ENCODE measurements around the gene OR10AD1. TPM values are rescaled to one million over a fixed set of nuclear protein-coding genes. Genes with fewer than 3 reads are reported as not detected.
"Not testable (repeated sequence)": the region's sequence is repeated elsewhere in the genome, so short reads cannot be mapped to it uniquely, and the experiment has no call there.

Gene OR10AD1, protein sequence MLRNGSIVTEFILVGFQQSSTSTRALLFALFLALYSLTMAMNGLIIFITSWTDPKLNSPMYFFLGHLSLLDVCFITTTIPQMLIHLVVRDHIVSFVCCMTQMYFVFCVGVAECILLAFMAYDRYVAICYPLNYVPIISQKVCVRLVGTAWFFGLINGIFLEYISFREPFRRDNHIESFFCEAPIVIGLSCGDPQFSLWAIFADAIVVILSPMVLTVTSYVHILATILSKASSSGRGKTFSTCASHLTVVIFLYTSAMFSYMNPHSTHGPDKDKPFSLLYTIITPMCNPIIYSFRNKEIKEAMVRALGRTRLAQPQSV
- total RNA-seq (not detected), total RNA-seq (0 reads per million in 29 experiments)
- not detected for total RNA-seq (2013)

- ChIA-PET POLR2A (no interaction called here), CTCF (interaction anchor here in 1 of 2 donors (1.6 kb wide), 1 partner anchor 14 kb away, joined by 6 read pairs; no protein-coding TSS in a partner anchor)
- peaks cover 8 to 34% of the 10 kb centered on the region in 2 experiments for H3K4me1 ChIP-seq (ENCODE audit: control insufficient read depth in 1 of 2, extremely low read depth in 1 of 2, insufficient read depth in 2 of 2, low read length in 2 of 2)
- Mint-ChIP-seq H3K27ac (peak within 1 kb of the TSS in 1 of 2 donors; percentile 100), H3K4me1 (peaks cover 43 to 47% (median 46%) of the 10 kb centered on the region in 3 donors), H3K9me3 (peaks cover 22 to 46% (median 32%) of the 10 kb centered on the region in 3 donors), H3K36me3 (peaks cover 55% of the 10 kb centered on the region), H3K27me3 (no peaks in the 10 kb centered on the region), H3K4me3 (peak within 1 kb of the TSS in 1 of 3 donors; percentile 21)
- H3K27me3 ChIP-seq (replicated peaks in 1 of 2; ENCODE audit: control insufficient read depth in 2 of 2, extremely low read depth in 1 of 2, insufficient read depth in 2 of 2, low read length in 1 of 2), result peaks cover 0 to 3% of the 10 kb centered on the region in 2 experiments
- no peak within 1 kb of the TSS for H3K27ac ChIP-seq (ENCODE audit: low read length)
- H3K36me3 ChIP-seq (ENCODE audit: control insufficient read depth in 2 of 2, extremely low read depth in 1 of 2, insufficient read depth in 1 of 2, low read length in 1 of 2), result peaks cover 0 to 3% of the 10 kb centered on the region in 2 donors
- DNase-seq (no peak), ATAC-seq (replicated peaks in 1 of 4) (no peak)
- no peak within 1 kb of the TSS for H3K4me3 ChIP-seq (ENCODE audit: control insufficient read depth in 1 of 2, extremely low read depth in 1 of 2, low read length in 1 of 2)
- 93% methylated on average over 3 of the region's 4 CpGs for WGBS (ENCODE audit: insufficient coverage)
- H3K9me3 ChIP-seq, result peaks cover 10% of the 10 kb centered on the region
These were observed at the start of gene OR10AD1 for GRCh38 chr12:48203192-48203591. Gene OR10AD1, minus strand, starts transcription at chr12:48203292. Its CDS starts 0 bp downstream, at chr12:48203292.

DNA sequence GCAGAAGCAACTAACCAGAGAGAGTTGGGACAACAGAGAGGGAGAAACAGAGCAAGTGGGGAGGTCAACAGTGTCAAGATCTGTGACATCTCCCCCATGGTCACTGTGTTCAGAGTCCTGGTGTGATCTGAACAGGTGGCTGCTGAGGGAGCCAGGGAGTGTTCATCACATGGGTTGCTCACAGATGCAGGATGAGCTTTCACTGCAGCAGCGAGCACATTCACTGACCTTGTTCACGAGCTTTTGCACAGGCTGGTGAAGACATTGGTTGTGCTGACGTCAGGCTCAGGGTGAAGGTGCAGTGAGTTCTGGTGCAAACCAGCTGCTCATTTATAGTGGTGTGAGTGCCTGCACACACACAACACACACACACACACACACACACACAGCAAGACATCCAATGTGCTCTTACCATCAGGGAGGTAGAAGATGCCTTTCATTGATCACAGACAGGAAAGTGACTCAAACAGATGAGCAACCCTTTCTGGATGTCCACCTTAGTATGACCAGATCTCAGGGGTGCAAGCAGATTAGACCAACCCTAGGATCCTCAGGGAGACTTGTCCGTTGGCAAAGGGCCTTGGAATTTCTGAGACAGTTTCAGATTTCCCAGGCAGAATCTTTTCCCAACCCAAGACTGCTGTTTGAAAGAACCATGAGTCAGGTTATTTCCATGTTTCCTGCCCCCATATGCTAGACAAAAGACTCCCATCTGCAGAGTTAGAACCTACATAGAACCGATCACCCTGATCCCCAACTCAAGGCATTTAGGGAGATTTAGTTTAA lies 44.3 kb upstream of the OR10AD1 start:
- H3K9me3 Mint-ChIP-seq, result peaks cover 0 to 6% (median 2%) of the 10 kb centered on the region in 3 donors
- Histone ChIP-seq H3K36me3 (ENCODE audit: control insufficient read depth in 2 of 2, extremely low read depth in 1 of 2, insufficient read depth in 1 of 2, low read length in 1 of 2) (no peaks in the 10 kb centered on the region), H3K27me3 (replicated peaks in 1 of 2; ENCODE audit: control insufficient read depth in 2 of 2, extremely low read depth in 1 of 2, insufficient read depth in 2 of 2, low read length in 1 of 2) (peaks cover 0 to 5% of the 10 kb centered on the region in 2 experiments), H3K4me1 (ENCODE audit: control insufficient read depth in 1 of 2, extremely low read depth in 1 of 2, insufficient read depth in 2 of 2, low read length in 2 of 2) (no peaks in the 10 kb centered on the region), H3K9me3 (no peaks in the 10 kb centered on the region), H3K27ac (ENCODE audit: low read length) (no peak overlapping the region), H3K4me3 (ENCODE audit: control insufficient read depth in 1 of 2, extremely low read depth in 1 of 2, low read length in 1 of 2) (no peak overlapping the region)
- ATAC-seq (replicated peaks in 1 of 4), result no peak
- DNase-seq, result no peak
- H3K36me3 Mint-ChIP-seq, result no peaks in the 10 kb centered on the region
- H3K4me1 Mint-ChIP-seq, result no peaks in the 10 kb centered on the region
- no peak overlapping the region for H3K27ac Mint-ChIP-seq
- POLR2A ChIA-PET, result no interaction called here
- H3K27me3 Mint-ChIP-seq, result peaks cover 13 to 30% of the 10 kb centered on the region in 2 donors
- CTCF ChIA-PET, result interaction anchor here in 1 of 2 donors (0.7 kb wide), 1 partner anchor 15 kb away, joined by 3 read pairs; no protein-coding TSS in a partner anchor
- WGBS (ENCODE audit: insufficient coverage), result 50% methylated on average over 1 of the region's 5 CpGs
- no peak overlapping the region for H3K4me3 Mint-ChIP-seq

DNA sequence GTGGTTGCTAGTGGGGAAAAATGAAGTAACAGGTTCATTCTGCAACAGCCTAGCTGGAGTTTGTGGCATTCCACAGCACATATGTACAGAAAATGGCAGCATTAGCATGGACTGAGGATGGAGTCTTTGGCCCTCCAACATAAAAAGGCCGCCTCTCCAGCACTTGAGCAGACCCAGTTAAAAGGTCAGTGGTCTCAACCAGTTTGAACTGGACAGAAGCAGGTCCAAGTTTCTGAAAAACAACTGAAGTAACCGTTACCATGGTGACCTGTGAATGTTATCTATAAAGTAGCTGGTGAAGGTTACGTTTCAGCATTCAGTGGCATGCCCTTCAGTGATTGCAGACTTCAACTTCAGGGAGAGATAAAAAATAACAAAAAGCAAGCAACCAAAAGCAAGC lies 34.1 kb upstream of the OR10AD1 start:
- H3K27ac Mint-ChIP-seq, result no peak overlapping the region
- peaks cover 0 to 3% (median 2%) of the 10 kb centered on the region in 3 donors for H3K9me3 Mint-ChIP-seq
- POLR2A ChIA-PET, result interaction anchor here in 1 of 2 donors (0.6 kb wide), 1 partner anchor 33 kb away, joined by 3 read pairs; no protein-coding TSS in a partner anchor
- no peaks in the 10 kb centered on the region for H3K4me1 Mint-ChIP-seq
- H3K36me3 Mint-ChIP-seq, result no peaks in the 10 kb centered on the region
- Histone ChIP-seq H3K27ac (ENCODE audit: low read length) (no peak overlapping the region), H3K27me3 (replicated peaks in 1 of 2; ENCODE audit: control insufficient read depth in 2 of 2, extremely low read depth in 1 of 2, insufficient read depth in 2 of 2, low read length in 1 of 2) (peaks cover 0 to 2% of the 10 kb centered on the region in 2 experiments), H3K9me3 (peaks cover 3% of the 10 kb centered on the region), H3K4me1 (ENCODE audit: control insufficient read depth in 1 of 2, extremely low read depth in 1 of 2, insufficient read depth in 2 of 2, low read length in 2 of 2) (no peaks in the 10 kb centered on the region), H3K36me3 (ENCODE audit: control insufficient read depth in 2 of 2, extremely low read depth in 1 of 2, insufficient read depth in 1 of 2, low read length in 1 of 2) (no peaks in the 10 kb centered on the region), H3K4me3 (ENCODE audit: control insufficient read depth in 1 of 2, extremely low read depth in 1 of 2, low read length in 1 of 2) (no peak overlapping the region)
- WGBS (ENCODE audit: insufficient coverage), result 100% methylated on average over 1 of the region's 3 CpGs
- H3K4me3 Mint-ChIP-seq, result no peak overlapping the region
- ATAC-seq (replicated peaks in 1 of 4), result no peak
- CTCF ChIA-PET, result no interaction called here
- DNase-seq, result no peak
- H3K27me3 Mint-ChIP-seq, result peaks cover 8% of the 10 kb centered on the region in 2 donors

DNA sequence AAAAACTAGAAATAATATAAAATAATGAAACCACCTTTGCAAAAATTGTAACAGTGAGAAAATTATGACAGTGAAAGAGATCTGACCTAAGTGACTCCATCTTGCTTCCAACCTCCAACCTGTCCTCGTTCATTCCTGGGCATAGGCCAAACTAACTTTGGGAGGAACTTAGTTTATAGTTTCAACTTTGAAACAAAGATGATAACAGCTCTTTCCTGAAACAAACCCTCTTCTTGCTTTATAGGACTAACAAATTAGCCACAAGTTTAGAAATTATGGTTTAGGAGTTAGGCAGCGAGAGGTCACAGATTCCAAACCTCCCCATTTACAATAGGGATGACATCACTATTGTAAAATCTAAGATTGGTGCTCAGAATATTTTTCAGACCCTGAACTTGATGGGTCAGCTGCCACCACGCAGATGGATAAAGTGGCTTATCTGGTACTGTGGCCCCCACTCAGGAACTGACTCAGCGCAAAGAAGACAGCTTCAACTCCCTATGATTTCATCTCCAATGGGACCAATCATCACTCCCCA lies 32.8 kb upstream of the OR10AD1 start:
- no peaks in the 10 kb centered on the region for H3K4me1 ChIP-seq (ENCODE audit: control insufficient read depth in 1 of 2, extremely low read depth in 1 of 2, insufficient read depth in 2 of 2, low read length in 2 of 2)
- no peak overlapping the region for H3K4me3 Mint-ChIP-seq
- POLR2A ChIA-PET, result interaction anchor here in 1 of 2 donors (0.5 kb wide), 1 partner anchor 20 kb away, joined by 4 read pairs; no protein-coding TSS in a partner anchor
- no peaks in the 10 kb centered on the region for H3K36me3 Mint-ChIP-seq
- peaks cover 0 to 2% of the 10 kb centered on the region in 2 experiments for H3K27me3 ChIP-seq (replicated peaks in 1 of 2; ENCODE audit: control insufficient read depth in 2 of 2, extremely low read depth in 1 of 2, insufficient read depth in 2 of 2, low read length in 1 of 2)
- no peak overlapping the region for H3K4me3 ChIP-seq (ENCODE audit: control insufficient read depth in 1 of 2, extremely low read depth in 1 of 2, low read length in 1 of 2)
- H3K4me1 Mint-ChIP-seq, result no peaks in the 10 kb centered on the region
- peaks cover 0 to 9% (median 3%) of the 10 kb centered on the region in 3 donors for H3K9me3 Mint-ChIP-seq
- H3K27ac Mint-ChIP-seq, result no peak overlapping the region
- CTCF ChIA-PET, result no interaction called here
- no peak for DNase-seq
- no peak for ATAC-seq (replicated peaks in 1 of 4)
- 81% methylated on average over 2 of the region's 4 CpGs for WGBS (ENCODE audit: insufficient coverage)
- no peak overlapping the region for H3K27ac ChIP-seq (ENCODE audit: low read length)
- H3K27me3 Mint-ChIP-seq, result peaks cover 6 to 8% of the 10 kb centered on the region in 2 donors
- H3K9me3 ChIP-seq, result no peaks in the 10 kb centered on the region
- no peaks in the 10 kb centered on the region for H3K36me3 ChIP-seq (ENCODE audit: control insufficient read depth in 2 of 2, extremely low read depth in 1 of 2, insufficient read depth in 1 of 2, low read length in 1 of 2)

DNA sequence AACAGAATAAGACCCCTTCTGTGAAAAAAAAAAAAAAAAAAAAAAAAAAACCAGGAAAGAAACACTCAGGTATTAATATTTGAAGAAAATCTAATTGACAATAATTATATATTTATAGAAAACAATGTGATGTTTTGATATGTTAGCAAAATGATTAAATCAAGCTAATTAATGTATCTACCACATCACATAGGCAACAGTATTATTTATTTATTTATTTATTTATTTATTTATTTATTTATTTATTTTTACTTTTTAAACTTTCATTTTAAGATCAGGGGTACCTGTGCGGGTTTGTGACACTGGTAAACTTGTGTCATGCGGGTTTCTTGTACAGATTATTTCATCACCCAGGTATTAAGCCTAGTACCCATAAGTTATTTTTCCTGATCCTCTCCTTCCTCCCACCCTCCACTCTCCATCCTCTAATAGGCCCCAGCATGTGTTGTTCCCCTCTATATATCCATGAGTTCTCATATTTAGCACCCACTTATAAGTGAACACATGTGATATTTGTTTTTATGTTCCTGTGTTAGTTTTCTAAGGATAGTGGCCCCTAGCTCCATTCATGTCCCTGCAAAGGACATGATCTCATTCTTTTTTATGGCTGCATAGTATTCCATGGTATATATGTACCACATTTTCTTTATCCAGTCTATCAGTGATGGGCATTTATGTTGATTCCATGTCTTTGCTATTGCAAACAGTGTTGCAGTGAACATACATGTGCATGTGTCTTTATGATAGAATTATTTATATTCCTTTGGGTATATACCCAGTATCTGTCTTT lies 28.3 kb upstream of the OR10AD1 start:
- CTCF ChIA-PET, result interaction anchor here (0.5 to 0.9 kb wide), 4 partner anchors 20 to 194 kb away, joined by 3 to 6 read pairs (median 4); no protein-coding TSS in a partner anchor
- H3K9me3 ChIP-seq; ATAC-seq (replicated peaks in 1 of 4); H3K27ac Mint-ChIP-seq; H3K4me1 ChIP-seq (ENCODE audit: control insufficient read depth in 1 of 2, extremely low read depth in 1 of 2, insufficient read depth in 2 of 2, low read length in 2 of 2); POLR2A ChIA-PET; H3K4me3 ChIP-seq (ENCODE audit: control insufficient read depth in 1 of 2, extremely low read depth in 1 of 2, low read length in 1 of 2); DNase-seq; H3K36me3 Mint-ChIP-seq; H3K36me3 ChIP-seq (ENCODE audit: control insufficient read depth in 2 of 2, extremely low read depth in 1 of 2, insufficient read depth in 1 of 2, low read length in 1 of 2); H3K4me1 Mint-ChIP-seq; H3K4me3 Mint-ChIP-seq; H3K27me3 ChIP-seq (replicated peaks in 1 of 2; ENCODE audit: control insufficient read depth in 2 of 2, extremely low read depth in 1 of 2, insufficient read depth in 2 of 2, low read length in 1 of 2); H3K27ac ChIP-seq (ENCODE audit: low read length): not testable (repeated sequence)
- Mint-ChIP-seq H3K9me3 (peaks cover 0 to 22% (median 6%) of the 10 kb centered on the region in 3 donors), H3K27me3 (peaks cover 16 to 25% of the 10 kb centered on the region in 2 donors)
- WGBS (ENCODE audit: insufficient coverage), result no CpG with 5 or more reads among the region's 2 CpGs
